Measurements from ENCODE around the gene IRF2BP2. TPM values are rescaled to one million over a fixed set of nuclear protein-coding genes. Genes with fewer than 3 reads are reported as not detected.

Gene IRF2BP2
- polyA plus RNA-seq, 1 experiment = 20.7 TPM

- no peak overlapping the region for H3K4me3 ChIP-seq (ENCODE audit: low read depth, low read length)
Measured at GRCh38 chr1:234613128-234613875, 3.3 kb upstream of the IRF2BP2 start.

DNA sequence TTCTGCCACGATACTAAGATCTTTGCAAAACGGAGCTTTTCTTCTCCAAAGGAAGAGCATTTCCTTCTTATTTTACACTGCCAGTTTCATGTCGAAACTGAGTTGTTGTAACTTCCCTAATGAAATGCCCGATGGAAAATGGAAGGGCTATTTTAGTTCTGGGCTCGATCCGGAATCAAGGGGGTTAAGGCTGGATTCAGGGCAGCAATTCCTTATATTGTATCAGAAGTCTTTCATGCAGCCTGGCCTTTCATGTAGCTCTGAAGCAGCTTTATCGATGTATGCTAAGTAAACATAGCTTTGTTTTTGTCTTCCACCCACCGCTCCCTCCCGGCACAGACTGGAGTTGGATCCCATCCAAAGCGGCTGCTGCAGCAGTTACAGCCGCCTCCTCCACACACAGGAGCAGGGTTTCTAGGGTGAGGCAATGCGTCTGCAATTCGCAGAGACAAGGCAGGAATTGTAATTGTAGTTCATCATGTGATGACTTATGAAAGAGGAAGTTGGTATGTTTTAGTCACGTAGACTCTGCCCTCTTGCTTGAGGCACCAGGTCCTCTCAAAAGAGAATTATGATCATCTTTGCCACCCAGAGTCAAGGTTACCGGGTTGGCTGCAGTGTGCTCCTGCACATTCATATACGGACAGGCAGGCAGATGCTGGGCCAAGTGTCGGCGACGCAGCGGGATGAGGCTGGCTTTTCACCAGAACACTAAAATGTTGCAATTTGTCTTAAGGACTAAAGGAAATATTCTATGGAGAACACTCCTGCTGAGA, 2.6 kb upstream of the IRF2BP2 start:
- TF ChIP-seq, protein P1, sequence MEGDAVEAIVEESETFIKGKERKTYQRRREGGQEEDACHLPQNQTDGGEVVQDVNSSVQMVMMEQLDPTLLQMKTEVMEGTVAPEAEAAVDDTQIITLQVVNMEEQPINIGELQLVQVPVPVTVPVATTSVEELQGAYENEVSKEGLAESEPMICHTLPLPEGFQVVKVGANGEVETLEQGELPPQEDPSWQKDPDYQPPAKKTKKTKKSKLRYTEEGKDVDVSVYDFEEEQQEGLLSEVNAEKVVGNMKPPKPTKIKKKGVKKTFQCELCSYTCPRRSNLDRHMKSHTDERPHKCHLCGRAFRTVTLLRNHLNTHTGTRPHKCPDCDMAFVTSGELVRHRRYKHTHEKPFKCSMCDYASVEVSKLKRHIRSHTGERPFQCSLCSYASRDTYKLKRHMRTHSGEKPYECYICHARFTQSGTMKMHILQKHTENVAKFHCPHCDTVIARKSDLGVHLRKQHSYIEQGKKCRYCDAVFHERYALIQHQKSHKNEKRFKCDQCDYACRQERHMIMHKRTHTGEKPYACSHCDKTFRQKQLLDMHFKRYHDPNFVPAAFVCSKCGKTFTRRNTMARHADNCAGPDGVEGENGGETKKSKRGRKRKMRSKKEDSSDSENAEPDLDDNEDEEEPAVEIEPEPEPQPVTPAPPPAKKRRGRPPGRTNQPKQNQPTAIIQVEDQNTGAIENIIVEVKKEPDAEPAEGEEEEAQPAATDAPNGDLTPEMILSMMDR (IDR thresholded peaks at IDR 0.05; ENCODE audit: insufficient read depth, low read depth, low read length) = no peak
- Histone ChIP-seq H3K36me3 (ENCODE audit: control insufficient read depth, insufficient read depth, low read length) (peaks cover 2% of the 10 kb centered on the region), H3K27me3 (ENCODE audit: control insufficient read depth, insufficient read depth, low read length) (no peaks in the 10 kb centered on the region), H3K4me3 (ENCODE audit: low read depth, low read length) (peak overlapping the region; percentile 10)
- peak; percentile 91 for DNase-seq (ENCODE audit: low read depth)
- CTCF ChIA-PET = interaction anchor here (0.6 to 5.1 kb wide), 9 partner anchors 107 to 471 kb away, joined by 3 to 27 read pairs (median 4); no protein-coding TSS in a partner anchor
- POLR2A ChIA-PET = interaction anchor here (0.9 to 1.4 kb wide), 5 partner anchors 9 to 399 kb away, joined by 3 to 7 read pairs (median 5); no protein-coding TSS in a partner anchor

More at GRCh38 chr1:234613128-234613875, 3.3 kb upstream of the IRF2BP2 start:
- TF ChIP-seq, protein P1 (IDR thresholded peaks at IDR 0.05; ENCODE audit: insufficient read depth, low read depth, low read length) = no peak
- ChIA-PET CTCF (interaction anchor here (0.6 to 5.1 kb wide), 10 partner anchors 9 to 750 kb away, joined by 3 to 27 read pairs (median 3); no protein-coding TSS in a partner anchor), POLR2A (interaction anchor here (0.6 to 1.3 kb wide), 5 partner anchors 9 to 398 kb away, joined by 3 to 12 read pairs (median 3); no protein-coding TSS in a partner anchor)
- no peak for DNase-seq (ENCODE audit: low read depth)
- H3K36me3 ChIP-seq (ENCODE audit: control insufficient read depth, insufficient read depth, low read length) = peaks cover 2% of the 10 kb centered on the region; the same call in 1 of the 2 replicates
- no peaks in the 10 kb centered on the region for H3K27me3 ChIP-seq (ENCODE audit: control insufficient read depth, insufficient read depth, low read length)

GRCh38 chr1:234611847-234612351, 1.9 kb upstream of the IRF2BP2 start:
- Histone ChIP-seq H3K4me3 (ENCODE audit: low read depth, low read length) (no peak overlapping the region), H3K27me3 (ENCODE audit: control insufficient read depth, insufficient read depth, low read length) (no peaks in the 10 kb centered on the region), H3K36me3 (ENCODE audit: control insufficient read depth, insufficient read depth, low read length) (peaks cover 8% of the 10 kb centered on the region)
- DNase-seq (ENCODE audit: low read depth) = no peak
- ChIA-PET POLR2A (interaction anchor here (0.5 to 1.4 kb wide), 6 partner anchors 73 to 405 kb away, joined by 3 to 7 read pairs (median 4); no protein-coding TSS in a partner anchor), CTCF (interaction anchor here (0.8 to 5.1 kb wide), 8 partner anchors 106 to 472 kb away, joined by 3 to 27 read pairs (median 4); no protein-coding TSS in a partner anchor)
- TF ChIP-seq, protein P1 (IDR thresholded peaks at IDR 0.05; ENCODE audit: insufficient read depth, low read depth, low read length) = no peak

GRCh38 chr1:234611225-234611846, 1.4 kb upstream of the IRF2BP2 start:
- DNase-seq (ENCODE audit: low read depth) = no peak
- ChIA-PET POLR2A (interaction anchor here (0.5 to 1.4 kb wide), 5 partner anchors 73 to 405 kb away, joined by 3 to 5 read pairs (median 3); no protein-coding TSS in a partner anchor), CTCF (interaction anchor here (0.8 to 5.1 kb wide), 6 partner anchors 106 to 473 kb away, joined by 3 to 27 read pairs (median 4); no protein-coding TSS in a partner anchor)
- TF ChIP-seq, protein P1 (IDR thresholded peaks at IDR 0.05; ENCODE audit: insufficient read depth, low read depth, low read length) = no peak
- peak overlapping the region; percentile 23 for H3K4me3 ChIP-seq (ENCODE audit: low read depth, low read length)
- no peaks in the 10 kb centered on the region for H3K27me3 ChIP-seq (ENCODE audit: control insufficient read depth, insufficient read depth, low read length)
- H3K36me3 ChIP-seq (ENCODE audit: control insufficient read depth, insufficient read depth, low read length) = peaks cover 8% of the 10 kb centered on the region

Measured in BJ (cell line).